IMR-90 (cell line): ENCODE data around the gene DOCK1. TPM values are rescaled to one million over a fixed set of nuclear protein-coding genes. Genes with fewer than 3 reads are reported as not detected.

Experiments used
- ATAC-seq: fragments of 200-7000 bp; cut with Tn5 transposase; 2 replicates; pipeline ENCODE4 v1.9.1; 2020; ENCODE audit warnings: low read depth, mild to moderate bottlenecking, moderate library complexity
- BruUV-seq: library from RNA; stranded (reverse); fragments of 400-500 nt; replicated peaks from 2 replicates; lab custom pipeline; 2021; lab: Mats Ljungman, UMichigan
- CTCF ChIA-PET: fragments of 300-600 bp; formaldehyde crosslinking; extraction: SDS; loops from one replicate; lab custom pipeline; 2021; ENCODE audit warnings: antibody characterized with exemption; lab: Yijun Ruan, JAX
- POLR2A ChIA-PET: fragments of 300-600 bp; sonication (Branson Sonifier 250); formaldehyde crosslinking; loops from one replicate; lab custom pipeline; 2022; ENCODE audit warnings: antibody characterized with exemption; ENCODE audit not compliant: unreplicated experiment; lab: Charles Lee
- DNase-seq: peaks from one replicate; pipeline ENCODE4 v3.0.0; 2013
- H2AFZ ChIP-seq: replicated peaks from 2 replicates; pipeline ENCODE3; 2013; ENCODE audit warnings: low read length, mild to moderate bottlenecking; ENCODE audit not compliant: poor library complexity
- H2AK5ac ChIP-seq: 2 replicates; pipeline ENCODE4 v1.6.1; 2013; ENCODE audit warnings: low read depth, low read length, inconsistent platforms
- H2AK9ac ChIP-seq: replicated peaks from 2 replicates; pipeline ENCODE3; 2013; ENCODE audit warnings: mild to moderate bottlenecking, low read depth, low read length, moderate library complexity; ENCODE audit not compliant: poor library complexity
- H2BK120ac ChIP-seq: 2 replicates; pipeline ENCODE4 v1.6.1; 2013; ENCODE audit warnings: low read depth, low read length, inconsistent platforms
- H2BK15ac ChIP-seq: 3 replicates; pipeline ENCODE4 v1.6.1; 2013; ENCODE audit warnings: low read depth, low read length, inconsistent platforms
- H2BK20ac ChIP-seq: 2 replicates; pipeline ENCODE4 v1.6.1; 2013; ENCODE audit warnings: low read depth, mild to moderate bottlenecking, inconsistent platforms, low read length, moderate library complexity
- H2BK5ac ChIP-seq: 2 replicates; pipeline ENCODE4 v1.6.1; 2013; ENCODE audit warnings: mild to moderate bottlenecking, low read depth, low read length, inconsistent platforms; ENCODE audit not compliant: poor library complexity, severe bottlenecking
- H3K14ac ChIP-seq: replicated peaks from 2 replicates; pipeline ENCODE4 v1.6.1; 2013; ENCODE audit warnings: low read depth, low read length, inconsistent platforms
- H3K18ac ChIP-seq: 2 replicates; pipeline ENCODE4 v1.6.1; 2013; ENCODE audit warnings: low read depth, low read length, control low read depth
- H3K23ac ChIP-seq: 2 replicates; pipeline ENCODE4 v1.6.1; 2013; ENCODE audit warnings: low read depth, low read length, inconsistent platforms
- H3K27ac ChIP-seq: 2 replicates; pipeline ENCODE4 v1.5.1; 2013; ENCODE audit warnings: mild to moderate bottlenecking, control low read depth, low read length; ENCODE audit not compliant: insufficient read depth
- H3K27me3 ChIP-seq: 2 replicates; pipeline ENCODE4 v1.6.1; 2013; ENCODE audit warnings: low read length; ENCODE audit not compliant: control insufficient read depth, insufficient read depth
- H3K36me3 ChIP-seq: 2 replicates; pipeline ENCODE4 v1.6.1; 2013; ENCODE audit warnings: low read length, mixed read lengths; ENCODE audit not compliant: control insufficient read depth, insufficient read depth
- H3K4ac ChIP-seq: 2 replicates; pipeline ENCODE4 v1.6.1; 2013; ENCODE audit warnings: low read depth, low read length, inconsistent platforms
- H3K4me1 ChIP-seq: 2 replicates; pipeline ENCODE4 v1.6.1; 2013; ENCODE audit warnings: low read length, mixed read lengths; ENCODE audit not compliant: control insufficient read depth, insufficient read depth
- H3K4me2 ChIP-seq: 2 replicates; pipeline ENCODE4 v1.6.1; 2013; ENCODE audit warnings: low read depth, mild to moderate bottlenecking, control low read depth, low read length, moderate library complexity
- H3K4me3 ChIP-seq: 2 replicates; pipeline ENCODE4 v1.5.1; 2013; ENCODE audit warnings: low read depth, mild to moderate bottlenecking, control low read depth, low read length, moderate library complexity; ENCODE audit not compliant: insufficient read depth
- H3K56ac ChIP-seq: 2 replicates; pipeline ENCODE4 v1.6.1; 2013; ENCODE audit warnings: low read length, inconsistent platforms; ENCODE audit not compliant: insufficient read depth; ENCODE audit errors: extremely low read depth
- H3K79me1 ChIP-seq, 2 experiments: 2 replicates each; pipeline ENCODE4 v1.6.1; 2013; ENCODE audit warnings: low read length in 2 of 2, inconsistent platforms in 1 of 2, low read depth in 1 of 2
- H3K9ac ChIP-seq: 2 replicates; pipeline ENCODE4 v1.6.1; 2013; ENCODE audit warnings: low read depth, low read length, control low read depth
- H3K9me1 ChIP-seq: 2 replicates; pipeline ENCODE4 v1.6.1; 2013; ENCODE audit warnings: low read length, inconsistent platforms; ENCODE audit not compliant: insufficient read depth
- H3K9me3 ChIP-seq: 2 replicates; pipeline ENCODE4 v1.6.1; 2013; ENCODE audit warnings: low read length; ENCODE audit not compliant: control insufficient read depth, insufficient read depth
- H4K20me1 ChIP-seq: 2 replicates; pipeline ENCODE4 v1.6.1; 2013; ENCODE audit warnings: low read length, inconsistent platforms; ENCODE audit not compliant: insufficient read depth
- H4K5ac ChIP-seq: 2 replicates; pipeline ENCODE4 v1.6.1; 2013; ENCODE audit warnings: mild to moderate bottlenecking, low read depth, low read length, control low read depth
- H4K8ac ChIP-seq, 2 experiments: 2 replicates each; pipeline ENCODE4 v1.6.1; 2013; ENCODE audit warnings: low read depth in 2 of 2, low read length in 2 of 2, control low read depth in 1 of 2, inconsistent platforms in 1 of 2
- H4K91ac ChIP-seq: 2 replicates; pipeline ENCODE4 v1.6.1; 2013; ENCODE audit warnings: low read depth, low read length, inconsistent platforms; ENCODE audit not compliant: insufficient read depth
- FOS ChIP-seq: fragments of 150-350 bp; IDR thresholded peaks from 2 replicates; pipeline ENCODE4 v1.6.1; 2016; ENCODE audit warnings: low read depth, low read length
- WGBS, 2 experiments: methylation state at CpG; one replicate each; pipeline versions ENCODE4 v1.1.5 to v1.1.7; 2013; ENCODE audit warnings: missing lambda C conversion rate in 2 of 2; ENCODE audit not compliant: insufficient read length in 1 of 2; ENCODE audit errors: extremely low coverage in 2 of 2; 5-methylcytosine and 5-hydroxymethylcytosine counted together
- dilution Hi-C: fragments of 300-500 bp; cut with HindIII; formaldehyde crosslinking; loops from one replicate; pipeline ENCODE4 v1.14.3; 2018; ENCODE audit warnings: low sequenced_read_pairs; ENCODE audit not compliant: unreplicated experiment
- in situ Hi-C: fragments of 300-500 bp; cut with MboI; formaldehyde crosslinking; loops from 3 replicates; pipeline ENCODE4 v1.14.3; 2019; ENCODE audit warnings: low sequenced_read_pairs, inconsistent platforms, mixed read lengths
- intact Hi-C: fragments of 100-400 bp; cut with micrococcal nuclease; formaldehyde crosslinking; loops from 2 replicates; pipeline ENCODE4 v1.10.0; 2022
- polyA plus RNA-seq, 3 experiments: library from polyadenylated mRNA; depleted of rRNA; stranded (reverse); fragments of >200 nt; gene quantifications; 2 replicates each; pipeline ENCODE4 v1.2.3, GENCODE V29; 2012; ENCODE audit warnings: low replicate concordance in 1 of 3
- total RNA-seq: library from RNA; depleted of rRNA; stranded (reverse); fragments of >200 nt; gene quantifications from 2 replicates; pipeline ENCODE4 v1.2.3, GENCODE V29; 2012
- TF ChIP-seq, protein P1 (sequence below): fragments of 150-350 bp; IDR thresholded peaks from 2 replicates; pipeline ENCODE4 v1.6.1; 2016; ENCODE audit warnings: low read depth, mild to moderate bottlenecking, low read length, moderate library complexity, borderline replicate concordance

The DOCK1 gene
- total and polyA plus RNA-seq, 2 of the 4 experiments (the other 2 are of a cell fraction) = 28.2 to 71.0 TPM

GRCh38 chr10:127293640-127294039, 388.4 kb downstream of the DOCK1 start:
- intact Hi-C loops (no loop called here), dilution Hi-C loops (no loop called here), in situ Hi-C loops (no loop called here)
- no peak for DNase-seq
- Histone ChIP-seq H3K27ac (no peak overlapping the region), H4K20me1 (peaks cover 7% of the 10 kb centered on the region; the same call in 1 of the 2 replicates), H2AK9ac (no peak overlapping the region), H2BK15ac (no peak overlapping the region), H2AK5ac (no peak overlapping the region), H3K23ac (no peak overlapping the region), H3K4me1 (no peaks in the 10 kb centered on the region), H3K4me2 (no peak overlapping the region), H4K5ac (no peak overlapping the region), H3K4me3 (no peak overlapping the region), H3K9me1 (peaks cover 12% of the 10 kb centered on the region; the same call in 1 of the 2 replicates), H3K79me1 (peaks cover 7 to 10% of the 10 kb centered on the region in 2 experiments; a peak in 3 of 4 replicates), H3K9ac (no peak overlapping the region), H3K36me3 (0 out of 2 replicates have a peak, but pooled peaks cover 2% of the 10 kb centered on the region), H2BK120ac (no peak overlapping the region), H2BK5ac (no peak overlapping the region), H2BK20ac (no peak overlapping the region), H3K9me3 (no peaks in the 10 kb centered on the region), H3K27me3 (no peaks in the 10 kb centered on the region), H2AFZ (no peak overlapping the region), H3K14ac (no peak overlapping the region), H4K8ac (no peak overlapping the region), H3K4ac (no peak overlapping the region), H3K56ac (no peak overlapping the region), H4K91ac (no peak overlapping the region), H3K18ac (no peak overlapping the region)
- ChIA-PET CTCF (no interaction called here), POLR2A (no interaction called here)
- ATAC-seq = no peak
- BruUV-seq = no TSS peak
- 100% methylated on average over 5 of the region's 8 CpGs; no CpG with 5 or more reads in 1 of the 2 experiments for WGBS, 2 experiments
- TF ChIP-seq FOS = no peak
- TF ChIP-seq, protein P1, sequence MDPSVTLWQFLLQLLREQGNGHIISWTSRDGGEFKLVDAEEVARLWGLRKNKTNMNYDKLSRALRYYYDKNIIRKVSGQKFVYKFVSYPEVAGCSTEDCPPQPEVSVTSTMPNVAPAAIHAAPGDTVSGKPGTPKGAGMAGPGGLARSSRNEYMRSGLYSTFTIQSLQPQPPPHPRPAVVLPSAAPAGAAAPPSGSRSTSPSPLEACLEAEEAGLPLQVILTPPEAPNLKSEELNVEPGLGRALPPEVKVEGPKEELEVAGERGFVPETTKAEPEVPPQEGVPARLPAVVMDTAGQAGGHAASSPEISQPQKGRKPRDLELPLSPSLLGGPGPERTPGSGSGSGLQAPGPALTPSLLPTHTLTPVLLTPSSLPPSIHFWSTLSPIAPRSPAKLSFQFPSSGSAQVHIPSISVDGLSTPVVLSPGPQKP = no peak
